ENCODE results near the gene CLEC4M.
A peak's percentile ranks its signal among the peaks of the same experiment; 100 is the strongest.

The CLEC4M gene

DNA sequence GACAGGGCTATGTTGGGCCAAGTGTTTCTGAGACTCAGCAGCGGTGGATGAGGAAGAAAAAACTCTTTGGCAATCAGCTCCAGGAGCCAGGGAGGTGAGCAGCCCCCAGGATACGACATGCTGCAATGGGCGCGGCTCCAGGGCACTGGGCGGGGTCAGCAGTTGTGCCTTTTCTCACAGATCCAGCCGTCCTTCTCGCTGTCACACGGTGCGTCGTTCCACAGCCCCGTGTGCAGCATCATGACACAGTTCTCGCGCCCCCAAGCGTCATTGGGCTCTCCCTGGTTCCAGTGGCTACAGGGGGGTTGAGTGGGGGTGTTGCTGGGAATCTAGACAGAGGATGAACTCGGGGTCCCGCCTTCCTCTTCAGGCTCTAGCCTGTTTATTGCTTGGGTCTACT lies 33.8 kb upstream of the CLEC4M start:
- TF ChIP-seq, protein P1, sequence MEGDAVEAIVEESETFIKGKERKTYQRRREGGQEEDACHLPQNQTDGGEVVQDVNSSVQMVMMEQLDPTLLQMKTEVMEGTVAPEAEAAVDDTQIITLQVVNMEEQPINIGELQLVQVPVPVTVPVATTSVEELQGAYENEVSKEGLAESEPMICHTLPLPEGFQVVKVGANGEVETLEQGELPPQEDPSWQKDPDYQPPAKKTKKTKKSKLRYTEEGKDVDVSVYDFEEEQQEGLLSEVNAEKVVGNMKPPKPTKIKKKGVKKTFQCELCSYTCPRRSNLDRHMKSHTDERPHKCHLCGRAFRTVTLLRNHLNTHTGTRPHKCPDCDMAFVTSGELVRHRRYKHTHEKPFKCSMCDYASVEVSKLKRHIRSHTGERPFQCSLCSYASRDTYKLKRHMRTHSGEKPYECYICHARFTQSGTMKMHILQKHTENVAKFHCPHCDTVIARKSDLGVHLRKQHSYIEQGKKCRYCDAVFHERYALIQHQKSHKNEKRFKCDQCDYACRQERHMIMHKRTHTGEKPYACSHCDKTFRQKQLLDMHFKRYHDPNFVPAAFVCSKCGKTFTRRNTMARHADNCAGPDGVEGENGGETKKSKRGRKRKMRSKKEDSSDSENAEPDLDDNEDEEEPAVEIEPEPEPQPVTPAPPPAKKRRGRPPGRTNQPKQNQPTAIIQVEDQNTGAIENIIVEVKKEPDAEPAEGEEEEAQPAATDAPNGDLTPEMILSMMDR (IDR thresholded peaks at IDR 0.05) = no peak
- Histone ChIP-seq H3K27ac (no peak overlapping the region), H3K4me3 (no peak overlapping the region)
- no peak for DNase-seq (ENCODE audit: low spot score)

DNA sequence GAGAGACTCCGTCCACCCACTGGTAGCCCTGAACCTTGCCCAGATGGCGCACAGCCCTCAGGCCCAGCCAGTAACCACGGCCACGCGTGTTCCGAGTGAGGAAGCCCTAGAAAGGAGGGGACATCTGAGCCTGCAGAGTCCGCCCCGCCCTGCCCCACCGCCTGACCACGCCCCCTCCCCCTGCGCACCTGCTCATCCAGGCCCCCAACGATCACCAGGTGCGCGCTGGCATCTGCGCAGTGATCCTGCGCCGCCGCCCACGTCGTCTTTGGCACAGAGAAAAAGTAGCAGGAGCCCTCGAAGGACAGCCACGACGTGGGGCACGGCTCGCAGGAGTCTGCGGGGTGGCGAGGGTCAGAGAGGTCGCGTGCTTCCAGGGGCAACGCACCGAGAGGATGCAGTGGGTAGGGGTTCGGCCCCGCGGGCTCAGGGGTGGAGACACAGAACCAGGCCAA lies 33.2 kb upstream of the CLEC4M start:
- DNase-seq (ENCODE audit: low spot score) = no peak
- Histone ChIP-seq H3K27ac (no peak overlapping the region), H3K4me3 (peak overlapping the region; percentile 40)
- TF ChIP-seq, protein P1 (IDR thresholded peaks at IDR 0.05) = no peak

DNA sequence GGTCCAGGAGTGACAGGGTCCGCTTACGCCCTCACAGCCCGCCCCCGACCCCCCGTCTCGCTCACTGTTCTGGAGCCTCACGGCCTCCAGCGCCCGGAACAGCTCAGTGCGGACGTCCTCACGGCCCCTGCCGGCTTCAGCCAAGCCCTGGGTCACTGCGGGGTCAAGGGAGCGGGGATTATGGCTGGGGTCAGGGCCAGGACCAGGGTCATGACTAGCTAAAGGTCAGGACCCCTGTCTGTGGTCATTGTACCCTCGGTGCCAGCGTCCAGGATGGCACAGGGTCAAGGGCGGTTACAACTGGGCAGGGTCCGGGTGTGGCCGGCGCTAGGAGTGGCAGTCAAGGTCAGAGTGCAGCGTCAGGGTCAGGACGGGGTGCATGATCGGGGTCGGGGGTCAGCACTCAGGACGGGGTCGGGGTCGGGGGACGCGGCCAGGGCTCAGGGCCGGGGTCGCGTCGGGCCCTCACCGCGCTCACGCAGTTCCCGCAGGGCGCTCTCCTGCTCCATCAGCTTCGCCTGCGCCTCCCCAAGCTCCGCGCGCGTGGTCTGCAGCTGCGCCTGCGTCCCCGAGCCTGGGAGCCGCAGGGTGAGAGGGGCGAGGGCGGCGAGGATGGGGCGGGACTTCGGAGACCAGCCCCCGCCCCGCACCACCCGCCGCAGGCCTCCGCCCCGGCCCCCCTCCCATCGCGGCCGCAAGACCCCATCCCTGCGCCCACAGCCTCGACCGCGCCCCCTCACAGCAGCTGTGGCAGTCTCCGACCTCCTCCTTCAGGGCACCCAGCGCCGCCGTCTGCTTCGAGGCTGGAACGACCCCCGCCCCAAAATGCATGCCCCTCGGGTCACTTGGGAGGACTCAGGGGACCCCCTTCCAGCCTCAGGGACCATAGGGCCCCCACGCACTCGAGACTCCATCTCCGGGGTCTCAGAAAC lies 32.5 kb upstream of the CLEC4M start:
- H3K27ac ChIP-seq = no peak overlapping the region
- TF ChIP-seq, protein P1 (IDR thresholded peaks at IDR 0.05) = no peak
- DNase-seq (ENCODE audit: low spot score) = no peak
- H3K4me3 ChIP-seq = peak overlapping the region; percentile 40

DNA sequence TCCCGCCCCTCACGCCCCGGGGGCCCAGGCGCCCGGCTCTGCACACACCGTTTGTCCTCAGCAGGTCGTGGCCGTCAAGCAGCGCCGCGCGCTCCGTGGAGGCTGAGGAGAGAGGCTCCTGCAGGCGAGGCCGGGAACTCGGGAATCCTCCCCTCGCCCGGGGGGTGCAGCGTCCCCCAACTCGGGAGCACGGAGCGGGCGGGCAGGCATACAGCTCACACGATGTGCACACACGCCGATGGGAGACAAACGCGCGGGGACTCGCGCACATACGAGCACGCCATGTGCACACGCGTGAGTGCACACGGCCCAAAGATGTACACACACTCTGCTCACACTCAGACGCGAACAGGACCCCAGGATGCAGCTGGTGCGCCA lies 31.8 kb upstream of the CLEC4M start:
- H3K27ac ChIP-seq = no peak overlapping the region
- no peak overlapping the region for H3K4me3 ChIP-seq
- TF ChIP-seq, protein P1 (IDR thresholded peaks at IDR 0.05) = no peak
- no peak for DNase-seq (ENCODE audit: low spot score)

DNA sequence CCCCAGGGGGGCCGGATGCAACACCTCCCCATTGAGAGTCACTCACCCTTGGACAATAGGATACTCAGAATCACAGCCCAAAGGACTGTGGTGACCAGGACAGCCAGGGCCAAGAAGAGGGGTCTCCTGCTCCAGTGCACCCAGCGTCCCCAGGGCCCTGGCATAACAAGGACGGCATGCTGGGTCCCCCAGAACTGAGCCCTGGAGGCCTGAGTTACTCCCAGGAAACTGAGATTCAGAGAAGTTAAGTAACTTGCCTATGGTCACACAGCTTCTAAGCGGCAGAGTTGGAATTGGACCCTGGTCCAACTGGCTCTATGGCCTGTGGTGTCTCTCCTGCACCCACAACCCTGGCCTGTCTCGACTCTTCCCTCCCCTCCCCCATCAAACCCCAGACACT lies 31.4 kb upstream of the CLEC4M start:
- H3K27ac ChIP-seq = no peak overlapping the region
- TF ChIP-seq, protein P1 (IDR thresholded peaks at IDR 0.05) = no peak

DNA sequence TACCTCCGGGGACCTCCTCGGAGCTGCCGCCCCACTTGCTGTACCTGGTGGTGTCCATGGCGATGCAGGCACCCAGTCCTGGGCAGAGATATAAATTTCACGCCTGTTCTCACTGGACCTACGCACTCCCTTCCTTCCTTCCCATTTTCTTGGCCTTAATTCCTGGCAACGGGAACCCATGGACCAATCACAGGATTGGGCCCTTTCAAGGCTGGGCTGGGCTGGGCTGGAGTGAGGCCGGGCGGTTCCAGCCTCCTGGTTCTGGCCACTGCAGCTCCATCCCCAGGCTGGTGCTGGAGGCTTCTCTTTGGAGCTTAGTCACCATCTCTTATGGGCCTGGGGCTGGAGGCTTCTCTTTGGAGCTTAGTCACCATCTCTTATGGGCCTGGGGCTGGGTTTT lies 31.0 kb upstream of the CLEC4M start, which contains the start of gene CLEC4G:
TSS of gene CLEC4G (minus strand) at position 66 of the 400 bp plus-strand sequence. CDS start at position 58, 8 bp downstream.
- no peak within 1 kb of the TSS for H3K27ac ChIP-seq
- TF ChIP-seq, protein P1 (IDR thresholded peaks at IDR 0.05) = no peak
- no peak for DNase-seq (ENCODE audit: low spot score)
- no peak within 1 kb of the TSS for H3K4me3 ChIP-seq

More for the DNA sequence above, 31.4 kb upstream of the CLEC4M start:
- no peak for DNase-seq (ENCODE audit: low spot score)
- H3K4me3 ChIP-seq = no peak overlapping the region

DNA sequence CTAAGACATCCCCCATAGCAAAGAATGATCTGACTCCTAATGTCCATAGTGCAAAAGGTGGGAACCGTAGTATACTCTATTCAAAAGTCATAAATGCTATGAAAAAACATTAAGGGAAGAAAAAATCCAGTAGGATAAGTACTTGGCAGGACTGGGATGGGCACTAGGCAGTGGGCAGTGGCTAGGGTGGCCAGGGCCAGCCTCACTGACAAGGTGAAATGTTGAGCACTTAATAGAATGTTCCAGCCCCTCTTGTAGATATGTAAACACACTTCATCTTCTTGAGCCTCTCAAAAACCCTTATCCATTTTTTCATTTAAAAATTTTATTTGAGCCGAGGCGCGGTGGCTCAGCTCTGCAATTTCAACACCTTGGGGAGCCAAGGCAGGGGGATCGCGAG lies 29.7 kb upstream of the CLEC4M start:
- TF ChIP-seq, protein P1 (IDR thresholded peaks at IDR 0.05) = no peak
- DNase-seq (ENCODE audit: low spot score) = no peak
- Histone ChIP-seq H3K27ac (no peak overlapping the region), H3K4me3 (no peak overlapping the region)
